GM21423 (cell line): Measurements from ENCODE around the gene TF.

Experiments used
- ATAC-seq: cut with Tn5 transposase; IDR thresholded peaks from one replicate; pipeline ENCODE4 v1.9.1; 2021; ENCODE audit warnings: mild to moderate bottlenecking, moderate library complexity; ENCODE audit not compliant: unreplicated experiment

The TF gene

DNA sequence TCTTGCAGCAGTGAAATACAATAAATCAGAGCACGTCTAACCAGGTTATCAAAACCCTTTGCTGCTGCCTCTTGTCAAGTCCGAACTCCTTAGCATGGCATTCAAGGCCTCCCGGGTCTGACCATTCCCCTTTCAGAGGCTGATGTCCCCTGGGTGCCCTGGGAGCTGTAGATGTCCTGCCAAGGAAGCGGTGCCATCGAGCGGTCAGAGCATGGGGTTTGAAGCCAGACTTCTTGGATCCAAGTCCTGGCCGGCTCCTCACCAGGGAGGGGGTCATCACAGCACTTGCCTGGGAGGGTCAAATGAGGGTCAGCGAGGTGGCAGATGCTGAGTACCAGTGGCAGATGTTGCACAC, 496 bp downstream of the TF start:
- no peak for ATAC-seq

GRCh38 chr3:133747373-133747772, 1.2 kb downstream of the TF start:
- no peak for ATAC-seq

GRCh38 chr3:133747907-133748639, 1.9 kb downstream of the TF start:
- ATAC-seq = no peak

GRCh38 chr3:133749427-133750258, 3.5 kb downstream of the TF start:
- ATAC-seq = no peak

- ATAC-seq = no peak
Observed at GRCh38 chr3:133750259-133750656, 4.1 kb downstream of the TF start.

DNA sequence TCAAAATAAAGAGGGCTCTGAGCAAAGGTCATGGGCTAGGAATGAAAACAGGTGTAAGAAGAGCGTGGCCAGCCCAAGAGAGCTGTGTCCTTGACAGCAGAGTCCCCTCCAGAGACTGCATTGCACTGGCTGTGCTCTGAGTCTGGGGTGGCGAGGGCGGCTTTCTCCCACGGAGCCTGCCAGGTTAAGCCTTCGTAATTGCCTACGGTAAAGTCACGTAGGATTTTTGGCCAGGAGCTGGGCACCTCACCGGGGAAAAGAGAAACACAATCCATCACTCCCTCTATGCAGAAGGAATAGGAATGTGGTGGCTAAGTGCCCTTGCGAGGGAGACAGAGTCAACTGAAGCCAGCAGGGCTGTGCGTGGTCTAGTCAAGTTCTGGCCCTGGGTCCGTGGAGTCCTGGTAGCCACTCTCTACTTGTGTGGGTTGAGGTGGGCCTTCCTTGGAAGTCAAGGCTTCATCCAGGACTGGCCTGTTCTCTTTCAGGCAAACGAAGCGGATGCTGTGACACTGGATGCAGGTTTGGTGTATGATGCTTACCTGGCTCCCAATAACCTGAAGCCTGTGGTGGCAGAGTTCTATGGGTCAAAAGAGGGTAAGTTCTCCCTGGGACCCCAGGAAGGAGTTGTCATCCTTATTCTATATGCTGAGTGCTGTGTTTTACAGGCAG, 7.0 kb downstream of the TF start:
- ATAC-seq = no peak

- ATAC-seq = no peak
Observed at GRCh38 chr3:133753779-133754164, 7.6 kb downstream of the TF start.

- no peak for ATAC-seq
Observed at GRCh38 chr3:133754455-133754854, 8.3 kb downstream of the TF start.

DNA sequence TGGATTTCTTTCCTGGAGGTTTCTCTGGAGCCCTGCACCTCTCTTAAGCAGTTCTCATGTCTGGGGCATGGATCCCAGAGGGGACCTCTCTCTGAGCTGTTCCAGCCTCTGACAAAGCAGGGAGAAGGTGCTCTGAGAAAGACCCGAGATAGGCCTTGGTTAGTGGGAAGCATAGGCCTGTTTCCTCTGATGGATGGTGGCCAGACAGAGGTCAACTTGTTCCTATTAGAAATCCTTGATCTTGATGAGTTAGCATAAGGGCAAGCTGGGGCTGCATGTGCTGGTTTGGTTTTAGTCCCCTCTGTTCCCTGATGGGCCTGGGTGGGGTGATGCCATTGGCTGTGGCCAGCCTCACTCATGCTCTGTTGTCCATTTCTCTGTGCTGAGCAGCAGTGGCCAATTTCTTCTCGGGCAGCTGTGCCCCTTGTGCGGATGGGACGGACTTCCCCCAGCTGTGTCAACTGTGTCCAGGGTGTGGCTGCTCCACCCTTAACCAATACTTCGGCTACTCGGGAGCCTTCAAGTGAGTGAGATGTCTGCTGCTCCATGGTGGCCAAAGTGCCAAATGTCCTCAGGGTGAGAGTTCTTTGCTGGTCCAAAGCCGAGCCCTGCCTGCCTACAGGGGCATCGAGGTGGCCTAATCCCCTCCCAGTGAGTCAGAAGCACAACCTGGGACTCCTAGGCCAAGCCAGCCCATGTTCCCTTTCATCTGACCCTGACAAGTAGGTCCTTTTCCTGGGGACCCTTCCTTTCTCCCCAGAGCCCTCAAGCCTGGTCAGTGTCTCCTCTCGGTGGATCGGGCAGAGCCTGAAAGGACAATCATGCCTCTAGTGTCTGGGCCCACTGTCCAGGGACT, 9.0 kb downstream of the TF start:
- no peak for ATAC-seq

DNA sequence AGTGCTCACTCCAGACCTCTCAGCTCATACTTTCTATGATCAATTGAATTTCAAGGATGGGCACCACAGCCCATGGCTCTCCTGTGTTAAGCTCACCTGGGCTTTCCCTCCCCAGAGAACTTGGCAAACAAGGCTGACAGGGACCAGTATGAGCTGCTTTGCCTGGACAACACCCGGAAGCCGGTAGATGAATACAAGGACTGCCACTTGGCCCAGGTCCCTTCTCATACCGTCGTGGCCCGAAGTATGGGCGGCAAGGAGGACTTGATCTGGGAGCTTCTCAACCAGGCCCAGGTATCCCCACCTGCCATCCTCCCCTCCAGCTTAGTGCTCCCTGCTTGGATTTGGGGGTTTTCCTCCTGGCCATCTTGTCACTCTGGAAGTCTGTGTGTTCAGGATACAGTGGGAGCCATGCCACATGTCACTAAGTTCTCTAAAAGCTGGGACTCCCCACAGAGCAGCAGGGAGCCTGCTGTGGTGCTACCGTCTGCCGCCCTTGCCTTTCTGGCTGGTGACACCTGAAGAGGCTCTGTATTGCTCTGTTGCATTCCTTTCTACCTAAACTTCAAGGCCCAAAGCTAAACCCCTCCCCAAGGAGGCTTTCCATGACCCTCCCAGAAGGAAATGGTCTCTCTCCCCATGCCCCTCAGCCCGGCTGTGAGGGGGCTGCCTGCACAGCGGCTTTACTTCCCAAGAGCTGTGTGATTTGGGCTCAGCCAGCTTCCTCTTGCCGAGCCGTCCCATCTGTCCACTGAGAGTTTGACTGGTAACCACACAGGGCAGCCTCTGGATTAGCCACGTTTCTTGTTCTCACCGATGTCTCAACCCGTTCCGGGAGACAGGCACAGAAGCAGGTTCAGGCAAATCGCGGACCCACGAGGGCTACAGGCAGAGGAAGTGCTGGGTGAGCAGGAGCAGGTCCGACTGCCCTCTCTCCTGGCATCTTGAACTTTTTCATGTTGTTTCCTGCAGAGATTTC, 10.8 kb downstream of the TF start:
- ATAC-seq = no peak

DNA sequence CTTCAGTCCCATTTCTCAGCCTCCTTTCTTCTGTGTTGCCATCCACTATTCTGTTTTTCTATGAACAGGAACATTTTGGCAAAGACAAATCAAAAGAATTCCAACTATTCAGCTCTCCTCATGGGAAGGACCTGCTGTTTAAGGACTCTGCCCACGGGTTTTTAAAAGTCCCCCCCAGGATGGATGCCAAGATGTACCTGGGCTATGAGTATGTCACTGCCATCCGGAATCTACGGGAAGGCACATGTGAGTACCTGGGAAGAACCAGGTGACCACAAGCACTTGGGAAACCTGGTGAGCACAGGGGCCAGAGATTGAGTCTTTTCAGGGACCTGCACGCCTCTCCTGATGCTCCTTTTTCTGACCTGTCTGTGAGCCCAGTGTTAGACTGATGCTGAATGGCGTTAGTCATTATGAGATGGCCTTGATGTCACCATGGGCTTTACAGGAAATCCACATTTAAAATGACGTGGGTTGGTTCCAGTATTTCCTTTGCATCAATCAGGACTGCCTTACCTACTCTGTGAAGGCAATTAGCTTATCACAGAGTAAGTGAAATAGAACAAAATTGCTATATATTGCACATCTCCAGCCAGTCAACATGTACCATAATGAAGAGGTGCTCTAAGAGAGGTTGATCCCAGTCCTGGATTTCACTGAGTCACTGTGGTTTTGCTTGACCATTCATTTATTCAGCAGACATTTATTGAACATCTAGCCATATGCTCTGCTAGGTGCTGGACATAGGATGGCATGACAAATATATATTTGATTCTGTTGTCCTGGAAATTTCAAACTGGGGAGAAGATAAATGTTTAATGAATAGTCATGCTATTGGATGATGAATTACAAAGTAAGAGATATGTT, 11.7 kb downstream of the TF start:
- ATAC-seq = no peak

DNA sequence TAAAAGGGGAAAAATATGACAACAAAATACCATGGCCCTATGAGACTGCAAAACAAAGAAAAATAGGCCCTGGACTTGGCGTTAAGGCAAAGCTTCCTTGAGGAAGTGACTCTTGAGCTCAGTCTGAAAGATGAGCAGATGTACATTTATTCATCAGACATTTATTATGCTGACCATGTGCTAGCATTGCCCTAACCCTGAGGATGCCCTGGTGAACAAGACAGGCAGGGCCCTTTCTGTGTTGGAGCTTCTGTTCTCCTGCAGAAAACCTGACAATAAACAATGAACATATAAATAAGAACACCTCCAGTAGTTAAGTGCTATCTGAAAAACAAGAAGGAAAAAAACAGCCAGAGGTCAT, 12.4 kb downstream of the TF start:
- no peak for ATAC-seq

DNA sequence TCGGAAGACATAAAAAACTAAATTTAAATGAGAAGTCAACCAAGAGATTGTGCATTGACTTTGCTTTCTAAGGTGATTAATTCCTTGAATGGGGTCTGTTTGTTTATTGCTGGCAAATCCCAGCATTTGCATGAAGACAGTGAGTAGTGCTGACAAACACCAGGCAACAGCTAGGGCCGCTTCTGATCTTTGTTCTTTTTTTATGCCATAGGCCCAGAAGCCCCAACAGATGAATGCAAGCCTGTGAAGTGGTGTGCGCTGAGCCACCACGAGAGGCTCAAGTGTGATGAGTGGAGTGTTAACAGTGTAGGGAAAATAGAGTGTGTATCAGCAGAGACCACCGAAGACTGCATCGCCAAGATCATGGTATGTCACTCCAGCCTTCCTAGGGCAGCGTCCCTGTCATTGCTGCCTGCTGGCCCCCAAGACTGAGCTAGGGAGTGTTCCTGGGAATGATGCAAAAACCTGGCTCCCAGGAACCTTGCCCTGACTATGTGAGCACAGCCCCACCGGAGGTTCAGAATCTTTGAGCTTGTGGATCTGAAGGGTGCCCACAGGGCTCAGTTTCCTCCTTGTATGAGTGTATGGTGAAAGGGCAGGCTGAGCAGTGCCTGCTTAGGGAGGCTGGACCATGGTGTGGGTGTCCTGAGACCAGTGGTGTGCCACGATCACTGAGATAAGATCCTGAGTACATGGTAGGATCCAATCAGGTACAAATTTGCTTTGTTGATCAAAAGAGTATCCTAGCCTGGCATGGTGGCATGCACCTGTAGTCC, 13.0 kb downstream of the TF start:
- ATAC-seq = no peak

- ATAC-seq = no peak
Observed at GRCh38 chr3:133759740-133760305, 13.6 kb downstream of the TF start.

- ATAC-seq = no peak
Observed at GRCh38 chr3:133760916-133761315, 14.7 kb downstream of the TF start.

GRCh38 chr3:133761605-133762484, 15.7 kb downstream of the TF start:
- ATAC-seq = no peak

DNA sequence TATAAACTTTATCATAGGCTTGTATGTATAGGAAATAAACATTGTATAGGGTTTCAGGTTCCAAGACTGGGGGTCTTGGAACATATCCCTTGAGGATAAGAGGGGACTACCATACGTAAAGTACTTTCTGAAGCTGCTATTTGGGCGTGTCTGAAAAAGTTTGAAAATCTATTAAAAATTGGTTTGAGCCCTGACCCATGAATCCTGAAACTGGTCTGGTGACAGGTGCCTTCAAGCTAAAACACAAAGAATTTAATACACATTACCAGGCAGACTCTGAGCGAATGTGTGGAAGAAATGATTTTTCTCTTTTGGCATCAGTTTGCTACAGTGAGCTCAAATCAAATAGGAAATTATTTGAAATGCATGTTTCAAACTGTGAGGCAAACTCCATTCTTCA, 16.3 kb downstream of the TF start:
- no peak for ATAC-seq
